Stimulated activated CD8-positive, alpha-beta memory T cell treated with anti-CD3 and anti-CD28 coated beads, Interleukin-12 subunit alpha, Interleukin-12 subunit beta, amount 100 ng/mL, for 24 hours (primary cell): ENCODE results near the gene GPC5.
"Not testable (repeated sequence)": the region's sequence is repeated elsewhere in the genome, so short reads cannot be mapped to it uniquely, and the experiment has no call there.

ENCODE experiments used
- DNase-seq: peaks from one replicate; pipeline ENCODE4 v3.0.0-alpha.2; 2020; ENCODE audit errors: extremely low read depth

The GPC5 gene

DNA sequence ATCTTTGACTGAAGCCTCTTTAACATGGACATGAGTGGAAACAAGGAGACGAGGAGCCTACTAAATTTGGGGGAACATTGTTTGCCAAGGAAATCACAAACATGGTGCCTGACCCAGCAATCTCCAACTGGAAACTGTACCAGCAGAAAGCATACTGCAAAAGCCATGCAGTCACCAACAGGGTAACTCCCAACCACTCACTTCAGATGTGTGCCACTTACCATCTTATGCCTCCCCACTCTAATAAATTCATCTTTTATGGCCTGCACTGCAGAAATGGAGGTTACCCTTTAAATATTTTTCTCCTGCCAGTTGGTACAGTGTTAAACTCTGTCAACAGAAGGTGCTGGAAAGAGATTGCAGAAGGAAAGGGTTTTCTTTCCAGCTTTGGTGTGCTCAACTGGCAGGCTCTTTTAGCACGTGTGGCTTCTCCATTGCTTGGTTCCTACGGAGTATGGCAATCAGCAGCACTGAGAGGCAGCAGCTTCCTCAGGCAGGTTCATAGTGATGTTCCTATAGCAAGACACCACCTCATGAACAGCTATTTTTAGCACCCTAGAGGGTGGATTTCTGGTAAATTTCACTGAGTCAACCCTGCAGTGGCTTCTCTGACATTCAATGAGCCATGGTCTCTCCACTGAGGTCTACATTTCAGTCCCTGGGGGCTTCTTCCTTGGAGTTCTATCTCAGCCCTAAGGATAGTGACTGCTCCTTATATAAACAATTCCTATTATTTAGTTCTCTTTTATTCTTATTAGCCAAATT is 29.6 kb upstream of the GPC5 start:
- DNase-seq, result no peak

DNA sequence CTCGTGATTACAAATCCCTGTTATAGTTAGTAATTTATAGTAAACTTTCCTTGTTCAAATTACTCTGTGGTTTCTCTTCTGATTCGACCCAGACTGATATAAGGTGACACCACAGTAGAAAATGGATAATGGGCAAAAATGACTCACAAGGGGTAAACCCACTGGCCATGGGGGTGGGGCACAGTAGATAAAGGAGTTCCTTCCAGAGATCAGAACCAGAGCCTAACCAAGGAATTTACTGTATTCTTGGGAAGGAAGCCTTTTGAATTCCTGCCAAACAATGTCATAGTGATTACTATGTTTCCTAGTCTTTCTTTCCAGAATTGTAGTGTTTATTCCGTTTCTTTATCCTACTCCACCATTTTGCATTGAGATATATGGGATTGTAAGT is 29.0 kb upstream of the GPC5 start:
- no peak for DNase-seq

DNA sequence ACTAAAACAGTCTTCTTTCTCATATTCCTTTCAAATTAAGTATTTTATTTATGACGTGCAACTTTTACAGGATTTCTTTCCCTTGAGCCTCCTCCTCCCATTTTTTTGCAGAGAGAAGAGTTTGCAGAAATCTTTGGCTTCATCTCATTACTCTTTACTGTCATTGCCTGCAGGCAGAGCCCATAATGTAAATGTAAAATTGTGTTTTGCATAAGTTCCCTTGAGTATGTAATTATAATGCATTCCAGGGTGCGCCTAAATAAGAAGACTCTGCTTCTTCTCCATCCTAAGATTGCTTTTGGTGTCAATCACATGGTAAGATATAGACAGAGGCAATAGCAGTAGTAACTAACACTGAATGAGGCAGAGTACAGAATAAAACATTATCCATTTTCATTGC is 27.9 kb upstream of the GPC5 start:
- no peak for DNase-seq

DNA sequence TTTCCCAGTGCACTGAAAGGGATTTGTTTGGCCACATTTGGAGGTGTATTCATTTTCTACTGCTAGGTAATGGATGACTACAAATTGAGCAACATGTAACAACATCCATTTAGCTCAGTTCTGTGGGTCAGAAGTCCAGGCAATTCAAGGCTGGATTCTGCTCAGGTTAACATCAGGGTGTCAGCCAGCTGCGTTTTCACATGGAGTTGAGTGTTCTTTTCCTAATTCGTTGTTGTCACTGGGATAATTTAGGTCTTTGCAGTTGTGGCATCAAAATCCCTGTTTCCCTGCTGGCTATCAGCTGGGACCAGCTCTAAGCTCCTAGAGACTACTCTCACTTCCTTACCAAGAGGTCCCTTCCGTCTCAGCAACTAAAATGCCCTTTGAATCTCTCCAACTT is 25.5 kb upstream of the GPC5 start:
- DNase-seq, result no peak

DNA sequence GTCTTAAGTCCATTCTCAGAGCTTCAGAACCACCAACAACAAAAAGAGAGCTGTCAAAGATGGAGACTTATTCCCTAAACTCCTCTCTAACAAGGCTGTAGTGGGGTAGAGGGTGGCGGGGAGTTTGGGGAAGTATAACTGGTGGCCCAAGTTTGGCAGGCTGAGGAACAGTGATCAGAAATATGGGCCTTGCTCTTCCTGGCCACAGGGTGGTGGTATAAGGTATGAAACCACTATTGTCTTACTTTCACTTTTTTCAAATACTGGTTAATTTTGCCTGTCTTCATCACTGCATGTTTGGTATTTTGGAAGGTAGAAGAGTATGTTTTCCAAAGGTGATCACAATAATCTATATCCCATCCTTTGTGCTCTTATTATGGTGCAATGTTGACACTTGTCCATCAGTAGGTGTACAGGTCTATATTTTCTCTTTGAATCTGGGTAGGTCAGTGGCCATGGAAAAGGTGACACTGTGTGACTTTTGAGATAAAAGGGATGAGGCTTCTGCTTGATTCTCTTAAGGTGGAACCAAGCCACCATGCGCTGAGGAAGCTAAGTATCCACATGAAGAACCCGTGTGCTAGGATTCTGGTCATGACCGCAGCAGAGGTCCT is 23.2 kb upstream of the GPC5 start:
- DNase-seq, result no peak

DNA sequence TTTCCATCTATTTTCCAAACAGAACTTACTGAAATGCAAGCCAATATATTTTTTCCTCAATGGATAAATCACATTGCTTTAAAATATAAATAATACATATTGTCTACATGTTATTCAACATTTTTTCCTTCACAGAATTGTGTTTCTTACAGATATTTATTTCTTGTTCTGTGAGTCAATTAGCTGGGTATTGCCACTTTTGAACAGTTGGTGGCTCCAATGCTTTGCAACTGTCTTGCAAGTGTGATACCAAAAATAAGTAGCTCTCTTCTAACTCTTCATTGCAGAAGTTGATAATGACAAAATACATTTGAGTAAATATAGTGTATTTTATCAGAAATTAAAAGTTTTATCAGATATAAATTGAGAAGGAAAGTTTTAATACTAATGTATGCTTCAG is 17.1 kb upstream of the GPC5 start:
- DNase-seq, result no peak

DNA sequence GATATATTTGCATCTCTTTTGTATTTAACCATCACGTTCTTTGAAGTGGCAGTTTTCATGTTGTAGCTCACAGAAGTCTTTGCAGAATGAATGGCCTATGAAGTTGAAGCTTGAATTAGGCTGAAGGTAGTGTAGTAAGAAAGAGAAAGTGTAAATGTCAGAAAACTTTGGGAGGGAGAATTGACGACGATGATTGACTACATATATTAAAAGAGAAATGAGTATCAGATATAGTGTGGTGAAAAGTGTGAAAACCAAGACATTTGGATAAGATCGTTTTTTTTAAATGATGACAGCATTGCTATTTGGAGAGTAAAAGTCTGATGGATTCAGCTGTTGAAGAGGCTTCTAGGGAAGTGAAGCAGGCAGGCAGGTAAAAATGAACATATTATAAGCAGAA is 14.6 kb upstream of the GPC5 start:
- no peak for DNase-seq

DNA sequence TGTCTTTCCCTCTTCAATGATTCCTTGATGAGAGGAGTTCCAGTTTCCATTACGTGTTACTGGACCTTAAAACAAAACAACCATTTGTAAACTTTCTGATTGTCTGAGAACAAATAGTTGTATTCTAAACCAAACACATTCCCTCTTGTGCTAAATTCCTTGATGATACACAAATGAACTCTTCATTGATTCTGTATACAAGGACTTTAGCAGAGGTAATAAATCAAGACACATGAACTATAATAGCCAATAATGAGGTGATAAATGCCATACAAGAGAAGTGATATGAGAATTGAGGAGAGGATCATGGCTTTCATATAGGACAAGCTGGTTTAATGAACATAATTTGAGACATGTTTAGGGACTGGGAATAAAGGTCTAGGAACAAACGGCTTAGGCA is 13.5 kb upstream of the GPC5 start:
- DNase-seq, result no peak

DNA sequence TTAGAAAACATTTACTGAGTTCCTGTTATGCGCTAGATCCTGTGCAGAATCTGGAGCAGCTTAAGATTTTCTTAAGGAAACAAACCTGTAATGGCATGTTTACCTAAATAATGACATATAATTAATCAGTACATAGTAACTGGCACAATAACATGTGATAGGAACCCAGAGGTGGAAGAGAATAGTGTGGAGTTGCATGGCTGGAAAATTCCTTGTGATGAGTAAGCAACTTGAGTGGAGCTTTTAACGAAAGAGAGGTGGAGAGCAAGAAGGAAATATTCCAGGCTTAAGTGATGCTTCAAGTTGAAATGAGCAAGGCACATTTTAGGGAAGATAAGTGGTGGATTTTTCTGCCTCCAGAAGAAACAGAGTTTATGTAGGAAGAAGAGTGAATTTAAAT is 9.2 kb upstream of the GPC5 start:
- no peak for DNase-seq

DNA sequence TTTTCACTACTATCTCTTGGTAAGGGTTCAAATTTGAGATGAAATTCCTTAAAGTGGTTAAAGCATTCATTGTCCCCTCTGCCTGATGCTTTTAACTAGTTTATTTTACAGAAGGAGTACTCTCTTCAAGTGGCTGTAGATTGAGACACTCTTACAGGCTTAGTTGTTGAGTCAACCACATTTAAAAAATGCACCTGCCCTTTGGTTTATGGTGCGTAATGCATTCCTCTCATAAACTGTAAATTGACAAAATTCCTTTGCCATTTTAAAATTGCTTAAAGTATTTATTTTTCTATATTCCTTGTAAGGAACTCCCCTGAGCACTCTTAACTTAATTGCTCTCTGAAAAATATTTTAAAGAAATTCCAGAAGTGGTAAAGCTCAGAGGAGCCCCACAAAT is 826 bp upstream of the GPC5 start:
- DNase-seq, result no peak

DNA sequence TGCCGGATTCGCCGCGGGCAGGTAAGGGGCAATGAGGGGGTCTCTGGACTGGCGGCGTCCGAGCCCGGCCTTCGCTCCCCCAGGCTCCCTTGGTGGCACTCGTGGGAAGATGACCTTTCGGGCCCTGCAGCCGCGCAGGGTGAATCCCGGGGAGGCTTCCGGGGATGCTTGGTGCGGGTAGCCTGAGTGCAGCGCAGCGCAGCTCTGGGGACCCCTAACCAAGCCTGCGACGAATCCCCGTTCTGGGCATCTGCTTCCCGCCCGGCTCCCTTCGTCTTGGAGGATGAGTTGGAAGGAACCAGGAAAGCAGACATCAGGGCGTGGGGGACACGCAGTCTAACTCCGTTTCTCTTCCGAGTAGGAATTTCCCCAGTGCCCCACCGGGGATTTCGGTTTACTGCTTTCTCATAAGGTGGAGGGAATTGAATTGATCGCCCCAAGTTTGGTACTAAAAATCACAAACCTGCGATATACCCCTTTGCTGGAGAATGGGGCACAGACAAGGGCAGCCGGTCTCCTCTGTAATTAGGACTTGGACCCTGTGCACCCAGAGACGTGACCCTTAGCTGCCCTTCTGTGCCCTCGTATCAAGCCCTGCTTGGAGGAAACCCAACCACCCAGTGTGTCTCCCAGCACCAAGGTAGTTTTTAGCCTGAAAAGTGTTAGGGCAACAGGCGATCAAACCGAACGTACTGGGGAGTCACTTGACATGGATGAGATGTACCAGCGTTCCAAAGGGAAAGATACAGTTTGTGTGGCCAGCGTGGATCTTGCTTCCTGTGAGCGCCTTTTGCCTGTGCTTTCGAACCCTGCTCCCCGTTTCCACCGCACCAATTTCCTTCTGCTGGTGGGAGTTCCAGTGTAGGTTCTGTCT is 1.0 kb downstream of the GPC5 start:
- DNase-seq, result no peak

DNA sequence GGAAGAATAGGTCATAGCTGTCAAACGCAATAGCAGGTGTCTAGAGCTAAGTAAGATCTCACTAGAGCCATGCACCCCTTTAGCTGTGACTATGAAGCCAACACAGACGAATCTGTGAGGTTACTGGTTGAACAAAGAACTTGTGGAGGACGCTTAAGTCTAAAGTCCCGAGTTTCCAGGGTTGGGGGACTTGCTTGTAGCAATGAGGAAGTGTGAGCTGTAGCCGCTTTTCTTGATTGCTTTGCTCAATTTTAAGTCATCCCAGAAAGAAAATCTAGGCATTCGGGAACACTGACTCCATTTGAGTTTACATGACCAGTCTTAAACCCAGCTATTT is 1.6 kb downstream of the GPC5 start:
- no peak for DNase-seq

DNA sequence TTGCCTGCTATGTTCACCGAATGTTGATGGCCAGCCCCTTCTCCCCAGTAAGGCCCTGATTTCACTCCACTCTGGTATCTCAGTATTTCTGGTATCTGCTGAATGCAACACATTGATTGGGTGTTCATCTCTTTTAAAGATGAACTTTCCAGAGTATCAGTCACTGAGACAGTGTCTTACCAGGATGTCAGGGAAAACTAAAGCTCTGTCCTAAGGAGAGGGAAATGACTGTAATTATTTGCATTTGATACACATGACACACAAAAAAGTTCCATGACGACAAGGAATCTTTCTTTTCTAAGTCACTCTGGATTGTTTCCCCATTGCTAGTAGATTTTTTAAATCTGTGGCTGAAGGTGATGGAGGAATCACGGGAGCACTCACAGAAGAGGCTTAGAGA is 2.2 kb downstream of the GPC5 start:
- no peak for DNase-seq

DNA sequence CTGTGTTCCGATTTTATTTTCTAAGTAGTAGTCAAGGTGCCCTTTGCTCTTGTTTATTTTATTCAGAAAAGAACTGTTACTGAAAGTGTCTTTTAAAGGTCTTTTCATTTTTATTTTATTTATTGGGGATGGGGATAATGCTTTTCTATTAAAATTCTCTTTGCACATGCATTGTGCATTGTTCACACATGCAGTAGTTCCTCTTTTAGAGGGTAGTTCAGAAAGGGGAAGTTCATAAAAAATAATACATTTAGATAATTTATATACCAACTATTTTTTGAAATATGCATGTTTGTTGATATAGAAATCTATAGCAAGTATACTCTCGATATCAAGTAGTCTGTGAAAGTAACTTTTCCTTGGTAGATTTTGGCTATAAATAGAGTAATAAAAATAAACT is 3.5 kb downstream of the GPC5 start:
- no peak for DNase-seq

DNA sequence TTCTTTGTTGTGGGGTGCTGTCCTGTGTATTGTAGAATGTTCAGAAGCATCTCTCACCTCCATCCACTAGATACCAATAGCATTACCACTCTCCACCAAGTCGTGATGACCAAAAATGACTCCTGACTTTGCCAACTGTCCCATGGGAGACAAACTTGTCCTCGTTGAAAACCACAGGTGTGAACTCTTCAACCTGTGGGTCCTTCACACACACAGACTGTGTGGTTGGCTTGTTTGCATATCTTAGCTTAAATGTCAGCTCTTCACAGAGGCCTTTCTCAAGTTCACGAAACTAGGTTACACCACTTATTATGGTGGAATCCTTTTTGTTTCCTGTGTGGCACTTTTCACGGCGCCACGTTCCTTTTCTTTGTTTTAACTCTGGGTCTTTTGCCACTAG is 6.8 kb downstream of the GPC5 start:
- no peak for DNase-seq

DNA sequence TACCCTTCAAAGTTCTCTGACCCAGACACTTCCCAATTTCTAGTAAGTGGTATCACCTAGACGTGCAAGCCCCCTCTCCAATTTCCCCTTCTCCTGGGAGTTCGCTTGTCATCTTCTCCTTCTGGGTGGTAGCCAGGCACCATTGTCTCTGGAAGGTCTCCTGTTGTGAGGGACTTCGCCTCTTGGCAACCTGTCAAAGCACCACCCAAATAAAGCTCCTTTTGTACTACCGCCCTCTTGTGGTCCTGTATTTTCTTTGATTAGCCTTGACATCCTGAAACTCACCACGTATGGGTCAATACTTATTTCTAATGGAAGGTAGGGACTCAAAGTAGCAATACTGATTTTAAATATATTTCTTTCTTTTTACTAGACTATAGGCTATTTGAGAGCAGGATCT is 8.2 kb downstream of the GPC5 start:
- no peak for DNase-seq

DNA sequence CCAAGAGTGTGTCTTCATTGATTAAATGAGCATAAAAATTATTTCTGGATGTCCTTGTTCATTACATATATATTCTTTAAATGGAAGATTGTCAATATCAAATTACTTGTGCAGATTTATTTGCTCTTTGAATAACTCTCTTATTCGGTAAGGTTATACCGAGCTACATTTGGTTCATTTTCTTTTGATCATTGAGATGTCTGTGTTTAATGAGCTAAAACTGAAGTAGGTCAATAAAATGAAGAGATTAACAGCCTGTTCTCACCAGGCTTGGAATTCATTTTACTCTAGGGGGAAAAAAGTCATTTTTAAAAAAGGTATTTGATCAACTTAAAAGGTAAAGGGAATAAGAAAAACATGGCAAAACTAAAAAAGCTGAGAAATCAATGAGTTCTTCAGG is 10.6 kb downstream of the GPC5 start:
- DNase-seq, result no peak

DNA sequence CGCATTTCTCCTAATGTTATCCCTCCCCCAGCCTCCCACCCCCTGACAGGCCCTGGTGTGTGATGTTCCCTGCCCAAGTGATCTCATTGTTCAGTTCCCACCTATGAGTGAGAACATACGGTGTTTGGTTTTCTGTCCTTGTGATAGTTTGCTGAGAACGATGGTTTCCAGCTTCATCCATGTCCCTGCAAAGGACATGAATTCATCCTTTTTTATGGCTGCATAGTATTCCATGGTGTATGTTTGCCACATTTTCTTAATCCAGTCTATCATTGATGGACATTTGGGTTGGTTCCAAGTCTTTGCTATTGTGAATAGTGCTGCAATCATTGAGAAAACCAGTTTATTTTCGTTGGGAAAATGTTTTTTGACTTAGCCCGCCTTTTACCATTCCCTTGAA is 18.2 kb downstream of the GPC5 start:
- not testable (repeated sequence) for DNase-seq

DNA sequence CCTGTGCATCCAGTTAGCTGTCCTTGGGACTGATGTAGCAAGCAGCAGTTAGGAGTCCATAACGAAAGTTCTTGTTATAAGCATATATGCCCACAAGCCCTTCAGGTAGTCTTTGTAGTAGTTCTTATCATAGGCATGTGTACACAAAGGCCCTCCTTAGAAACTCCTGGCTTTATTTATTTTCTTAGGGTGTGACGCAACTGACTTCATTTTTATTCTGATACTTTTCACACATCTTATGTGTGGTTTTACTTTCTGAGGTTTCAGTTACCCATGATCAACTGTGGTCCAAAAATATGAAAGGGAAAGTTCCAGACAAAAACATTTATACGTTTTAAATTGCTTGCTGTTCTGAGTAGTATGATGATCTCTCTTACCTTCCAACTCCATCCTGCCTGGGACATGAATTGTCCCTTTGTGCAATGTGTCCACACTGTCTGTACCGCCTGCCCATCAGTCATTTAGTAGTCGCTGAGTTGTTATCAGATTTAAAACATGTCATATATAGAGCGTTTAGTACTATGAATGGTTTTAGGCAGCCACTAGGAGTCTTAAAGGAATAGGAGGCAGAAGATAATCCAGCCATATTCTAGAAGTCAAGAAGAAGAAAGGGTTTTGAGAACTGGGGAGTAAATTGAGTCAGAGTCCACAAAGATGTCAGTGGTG is 19.4 kb downstream of the GPC5 start:
- no peak for DNase-seq

DNA sequence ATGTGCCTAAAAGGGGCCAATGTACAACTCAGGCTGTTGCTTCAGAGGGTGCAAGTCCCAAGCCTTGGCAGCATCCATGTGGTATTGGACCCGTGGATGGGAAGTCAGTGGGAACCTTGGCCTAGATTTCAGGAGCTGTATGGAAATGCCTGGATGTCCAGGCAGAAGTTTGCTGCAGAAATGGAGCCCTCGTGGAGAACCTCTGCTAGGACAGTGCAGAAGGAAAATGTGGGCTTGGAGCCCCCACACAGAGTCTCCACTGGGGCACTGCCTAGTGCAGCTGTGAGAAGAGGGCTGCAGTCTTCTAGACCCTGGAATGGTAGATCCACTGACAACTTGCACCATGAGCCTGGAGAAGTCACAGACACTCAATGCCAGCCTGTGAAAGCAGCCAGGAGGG is 28.5 kb downstream of the GPC5 start:
- no peak for DNase-seq

DNA sequence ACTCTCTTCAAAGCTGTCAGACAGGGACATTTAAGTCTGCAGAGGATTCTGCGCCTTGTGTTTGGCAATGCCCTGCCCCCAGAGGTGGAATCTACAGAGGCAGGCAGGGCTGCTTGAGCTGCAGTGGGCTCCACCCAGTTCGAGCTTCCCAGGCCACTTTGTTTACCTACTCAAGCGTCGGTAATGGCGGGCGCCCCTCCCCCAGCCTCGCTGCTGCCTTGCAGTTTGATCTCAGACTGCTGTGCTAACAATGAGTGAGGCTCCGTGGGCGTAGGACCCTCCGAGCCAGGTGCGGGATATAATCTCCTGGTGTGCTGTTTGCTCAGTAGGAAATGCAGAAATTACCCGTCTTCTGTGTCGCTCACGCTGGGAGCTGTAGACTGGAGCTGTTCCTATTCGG is 40.3 kb downstream of the GPC5 start:
- DNase-seq, result not testable (repeated sequence)

DNA sequence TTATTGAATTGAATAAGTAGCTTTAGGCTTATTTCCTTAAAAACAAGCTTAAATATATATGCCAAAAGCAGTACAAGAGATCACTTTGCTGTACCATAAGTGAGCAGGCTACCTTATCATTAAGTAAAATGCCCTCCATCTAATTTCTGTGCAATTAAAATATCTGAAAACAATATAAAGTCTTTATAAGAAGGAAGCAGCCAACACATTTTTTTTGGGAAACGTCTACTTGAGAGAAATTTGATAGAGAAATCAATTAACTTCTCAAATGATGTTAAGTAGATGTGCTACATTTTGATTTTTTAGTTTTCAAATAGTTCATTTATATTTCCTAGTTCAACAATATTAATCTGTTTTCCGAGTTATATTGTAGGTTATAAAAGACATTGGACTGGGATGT is 52.5 kb downstream of the GPC5 start:
- DNase-seq, result no peak

DNA sequence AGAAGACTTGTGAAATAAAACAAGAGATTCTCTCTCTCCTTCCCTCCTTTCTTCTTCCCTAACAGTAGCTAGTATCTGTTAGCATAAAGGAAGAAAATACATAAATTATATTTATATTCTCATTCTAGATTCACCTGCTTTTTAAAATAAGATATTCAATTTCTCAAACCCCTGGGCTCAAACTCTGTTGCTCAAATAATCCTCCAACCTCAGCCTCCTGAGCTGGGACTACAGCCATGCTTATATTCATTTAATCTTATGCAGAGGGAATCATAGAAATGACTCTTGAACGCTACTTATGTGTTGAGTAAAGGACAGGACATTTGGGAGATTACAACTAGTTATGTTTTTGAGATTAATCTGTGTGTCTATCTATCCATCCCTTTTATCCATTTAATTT is 56.2 kb downstream of the GPC5 start:
- DNase-seq, result no peak
